Astrocyte of the hippocampus (primary cell): Measurements from ENCODE around the gene ABAT.
"Not testable (repeated sequence)": the region's sequence is repeated elsewhere in the genome, so short reads cannot be mapped to it uniquely, and the experiment has no call there.

ENCODE experiments used
- DNase-seq: peaks from one replicate; pipeline ENCODE4 v3.0.0; 2011; ENCODE audit warnings: low read depth, low spot score

ABAT gene

GRCh38 chr16:8785408-8785807 lies 111.0 kb downstream of the ABAT start:
- DNase-seq = no peak

GRCh38 chr16:8786316-8786715 lies 111.9 kb downstream of the ABAT start:
- not testable (repeated sequence) for DNase-seq

GRCh38 chr16:8788578-8789172 lies 114.3 kb downstream of the ABAT start:
- no peak for DNase-seq

GRCh38 chr16:8795091-8795490 lies 120.7 kb downstream of the ABAT start:
- peak; percentile 39 for DNase-seq

- DNase-seq = no peak
These were observed 121.4 kb downstream of the ABAT start for GRCh38 chr16:8795818-8796217.

GRCh38 chr16:8796469-8797363 lies 122.3 kb downstream of the ABAT start:
- DNase-seq = no peak

GRCh38 chr16:8797364-8798173 lies 123.2 kb downstream of the ABAT start, which contains the start of the genes PMM2 and TMEM186:
Gene PMM2, plus strand, starts transcription at chr16:8797839. Its CDS starts 44 bp downstream, at chr16:8797883.
Gene TMEM186, minus strand, starts transcription at chr16:8797639. Its CDS starts 25 bp downstream, at chr16:8797614.
- peak; percentile 99 for DNase-seq

- DNase-seq = no peak
These were observed 123.7 kb downstream of the ABAT start for GRCh38 chr16:8798174-8798527.

- no peak for DNase-seq
These were observed 124.2 kb downstream of the ABAT start for GRCh38 chr16:8798535-8799157.

GRCh38 chr16:8801701-8802100 lies 127.3 kb downstream of the ABAT start:
- no peak for DNase-seq

- not testable (repeated sequence) for DNase-seq
These were observed 129.3 kb downstream of the ABAT start for GRCh38 chr16:8803733-8804132.

- DNase-seq = no peak
These were observed 129.9 kb downstream of the ABAT start for GRCh38 chr16:8804313-8804712.

GRCh38 chr16:8806272-8806983 lies 132.0 kb downstream of the ABAT start:
- DNase-seq = no peak

- DNase-seq = no peak
These were observed 132.8 kb downstream of the ABAT start for GRCh38 chr16:8807189-8807588.

GRCh38 chr16:8808009-8808408 lies 133.6 kb downstream of the ABAT start:
- DNase-seq = no peak

GRCh38 chr16:8808613-8809353 lies 134.4 kb downstream of the ABAT start:
- DNase-seq = no peak

GRCh38 chr16:8812162-8812843 lies 137.9 kb downstream of the ABAT start:
- no peak for DNase-seq

- no peak for DNase-seq
These were observed 139.8 kb downstream of the ABAT start for GRCh38 chr16:8814095-8814806.
